ENCODE data around the gene PID1. TPM values are rescaled to one million over a fixed set of nuclear protein-coding genes. Genes with fewer than 3 reads are reported as not detected.

PID1 gene
- total RNA-seq, 1 donor from 2014 or later, result 1.4 TPM

DNA sequence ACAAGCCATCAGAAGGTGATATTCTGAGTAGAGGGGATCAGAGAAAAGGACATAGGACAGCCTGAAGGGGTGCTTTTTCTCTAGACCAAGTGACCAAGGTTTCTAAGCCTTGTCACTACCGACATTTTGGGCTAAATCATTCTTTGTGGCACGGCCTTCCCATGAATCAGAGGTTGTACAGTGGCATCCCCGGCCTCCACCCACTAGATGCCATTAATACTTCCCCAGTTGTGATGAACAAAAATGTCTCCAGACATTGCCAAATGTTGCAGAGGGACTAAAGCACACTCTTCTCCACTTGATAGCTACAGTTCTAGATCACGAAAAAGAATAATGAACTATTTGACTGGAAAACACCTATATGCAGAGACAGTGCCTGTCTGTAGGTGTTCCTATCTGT lies 143.6 kb downstream of the PID1 start:
- no peak for TF ChIP-seq EZH2phosphoT487 (IDR thresholded peaks at IDR 0.05)
- TF ChIP-seq, protein P1, sequence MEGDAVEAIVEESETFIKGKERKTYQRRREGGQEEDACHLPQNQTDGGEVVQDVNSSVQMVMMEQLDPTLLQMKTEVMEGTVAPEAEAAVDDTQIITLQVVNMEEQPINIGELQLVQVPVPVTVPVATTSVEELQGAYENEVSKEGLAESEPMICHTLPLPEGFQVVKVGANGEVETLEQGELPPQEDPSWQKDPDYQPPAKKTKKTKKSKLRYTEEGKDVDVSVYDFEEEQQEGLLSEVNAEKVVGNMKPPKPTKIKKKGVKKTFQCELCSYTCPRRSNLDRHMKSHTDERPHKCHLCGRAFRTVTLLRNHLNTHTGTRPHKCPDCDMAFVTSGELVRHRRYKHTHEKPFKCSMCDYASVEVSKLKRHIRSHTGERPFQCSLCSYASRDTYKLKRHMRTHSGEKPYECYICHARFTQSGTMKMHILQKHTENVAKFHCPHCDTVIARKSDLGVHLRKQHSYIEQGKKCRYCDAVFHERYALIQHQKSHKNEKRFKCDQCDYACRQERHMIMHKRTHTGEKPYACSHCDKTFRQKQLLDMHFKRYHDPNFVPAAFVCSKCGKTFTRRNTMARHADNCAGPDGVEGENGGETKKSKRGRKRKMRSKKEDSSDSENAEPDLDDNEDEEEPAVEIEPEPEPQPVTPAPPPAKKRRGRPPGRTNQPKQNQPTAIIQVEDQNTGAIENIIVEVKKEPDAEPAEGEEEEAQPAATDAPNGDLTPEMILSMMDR (IDR thresholded peaks at IDR 0.05), result no peak
- TF ChIP-seq EZH2 (IDR thresholded peaks at IDR 0.05), result no peak
- no peak overlapping the region for H3K27ac ChIP-seq
- H3K36me3 Mint-ChIP-seq, result no peaks in the 10 kb centered on the region
- no peaks in the 10 kb centered on the region for H3K27me3 Mint-ChIP-seq (ENCODE audit: insufficient read depth, low read depth)
- no peak overlapping the region for H3K4me2 ChIP-seq
- no peaks in the 10 kb centered on the region for H3K9me3 ChIP-seq (ENCODE audit: low read depth)
- DNase-seq (ENCODE audit: low spot score), result no peak
- peaks cover 4% of the 10 kb centered on the region for H3K4me1 Mint-ChIP-seq
- no peaks in the 10 kb centered on the region for H3F3A ChIP-seq (ENCODE audit: low read depth)
- H3K4me3 ChIP-seq, result no peak overlapping the region
- H3K4me1 ChIP-seq, result no peaks in the 10 kb centered on the region
- H3K4me3 Mint-ChIP-seq, result no peak overlapping the region
- no peaks in the 10 kb centered on the region for H3K9me3 Mint-ChIP-seq
- H3K27ac Mint-ChIP-seq, result no peak overlapping the region
- no peaks in the 10 kb centered on the region for H3K79me2 ChIP-seq (ENCODE audit: low read depth)
- H3K36me3 ChIP-seq, result no peaks in the 10 kb centered on the region
- H3K27me3 ChIP-seq, result no peaks in the 10 kb centered on the region
- no peak overlapping the region for H2AFZ ChIP-seq (replicated peaks)
- H4K20me1 ChIP-seq (ENCODE audit: low read depth), result no peaks in the 10 kb centered on the region
- no peak overlapping the region for H3K9ac ChIP-seq

DNA sequence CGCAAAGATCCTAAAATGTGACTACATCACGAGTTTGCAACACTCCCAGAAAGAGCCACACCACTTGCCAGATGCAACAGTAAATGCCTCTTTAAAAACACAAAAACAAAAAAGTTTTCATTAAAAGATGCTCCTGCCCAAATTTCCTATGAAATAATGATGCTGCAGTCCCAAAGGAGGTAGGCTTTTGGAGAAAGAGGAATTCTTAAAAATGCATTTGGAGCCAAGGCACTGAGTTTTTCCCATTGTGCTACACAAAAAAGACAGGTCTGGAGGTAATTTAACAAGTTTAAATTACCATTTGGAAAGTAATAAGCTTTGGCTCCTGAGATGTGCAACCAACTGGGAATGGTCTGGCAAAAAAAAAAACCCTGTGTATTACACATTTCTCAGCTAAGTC lies 145.0 kb downstream of the PID1 start:
- no peaks in the 10 kb centered on the region for H3K36me3 Mint-ChIP-seq
- Histone ChIP-seq H3K36me3 (no peaks in the 10 kb centered on the region), H3K9ac (no peak overlapping the region), H3K9me3 (ENCODE audit: low read depth) (no peaks in the 10 kb centered on the region), H3K27me3 (no peaks in the 10 kb centered on the region), H3K4me3 (no peak overlapping the region), H3F3A (ENCODE audit: low read depth) (no peaks in the 10 kb centered on the region), H3K4me2 (no peak overlapping the region), H3K27ac (no peak overlapping the region), H3K79me2 (ENCODE audit: low read depth) (no peaks in the 10 kb centered on the region), H3K4me1 (no peaks in the 10 kb centered on the region), H2AFZ (replicated peaks) (no peak overlapping the region), H4K20me1 (ENCODE audit: low read depth) (no peaks in the 10 kb centered on the region)
- H3K4me1 Mint-ChIP-seq, result peaks cover 4% of the 10 kb centered on the region
- H3K27me3 Mint-ChIP-seq (ENCODE audit: insufficient read depth, low read depth), result no peaks in the 10 kb centered on the region
- H3K4me3 Mint-ChIP-seq, result no peak overlapping the region
- H3K9me3 Mint-ChIP-seq, result no peaks in the 10 kb centered on the region
- DNase-seq (ENCODE audit: low spot score), result no peak
- TF ChIP-seq, protein P1 (IDR thresholded peaks at IDR 0.05), result no peak
- no peak for TF ChIP-seq EZH2 (IDR thresholded peaks at IDR 0.05)
- no peak for TF ChIP-seq EZH2phosphoT487 (IDR thresholded peaks at IDR 0.05)
- no peak overlapping the region for H3K27ac Mint-ChIP-seq

DNA sequence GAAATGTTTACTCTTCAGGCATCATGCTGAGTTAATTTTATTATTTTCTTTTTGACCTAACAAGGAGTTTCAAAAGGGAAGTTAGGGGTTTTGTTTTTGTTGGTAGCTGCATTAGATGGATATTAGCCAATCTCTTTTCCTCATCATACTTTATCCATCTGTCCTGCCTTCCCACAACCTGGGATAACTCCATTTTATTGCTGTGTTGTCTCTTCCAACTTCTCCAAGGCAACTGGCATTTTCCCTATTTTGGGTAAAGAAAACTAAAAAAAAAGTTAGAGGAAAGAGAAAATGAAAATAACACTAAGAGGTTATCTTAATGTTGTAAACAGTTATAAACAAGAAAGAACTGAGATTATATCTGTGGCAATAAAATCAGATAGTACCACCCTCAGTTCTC lies 147.0 kb downstream of the PID1 start:
- Mint-ChIP-seq H3K27ac (no peak overlapping the region), H3K4me3 (no peak overlapping the region), H3K36me3 (no peaks in the 10 kb centered on the region), H3K27me3 (ENCODE audit: insufficient read depth, low read depth) (no peaks in the 10 kb centered on the region), H3K9me3 (no peaks in the 10 kb centered on the region), H3K4me1 (no peaks in the 10 kb centered on the region)
- DNase-seq (ENCODE audit: low spot score), result no peak
- TF ChIP-seq EZH2phosphoT487 (IDR thresholded peaks at IDR 0.05), result no peak
- TF ChIP-seq, protein P1 (IDR thresholded peaks at IDR 0.05), result no peak
- no peak for TF ChIP-seq EZH2 (IDR thresholded peaks at IDR 0.05)
- no peaks in the 10 kb centered on the region for H3K36me3 ChIP-seq
- no peaks in the 10 kb centered on the region for H3K27me3 ChIP-seq
- no peaks in the 10 kb centered on the region for H3F3A ChIP-seq (ENCODE audit: low read depth)
- H3K27ac ChIP-seq, result no peak overlapping the region
- no peak overlapping the region for H2AFZ ChIP-seq (replicated peaks)
- no peaks in the 10 kb centered on the region for H3K9me3 ChIP-seq (ENCODE audit: low read depth)
- no peak overlapping the region for H3K9ac ChIP-seq
- no peaks in the 10 kb centered on the region for H4K20me1 ChIP-seq (ENCODE audit: low read depth)
- H3K79me2 ChIP-seq (ENCODE audit: low read depth), result no peaks in the 10 kb centered on the region
- no peak overlapping the region for H3K4me2 ChIP-seq
- no peak overlapping the region for H3K4me3 ChIP-seq
- H3K4me1 ChIP-seq, result no peaks in the 10 kb centered on the region

All from neural progenitor cell (in vitro differentiated cells).